GM19238 (cell line): ENCODE data around the gene PSEN1.

Experiments
- DNase-seq: peaks from one replicate; pipeline ENCODE4 v3.0.0; 2011; ENCODE audit warnings: low spot score; ENCODE audit not compliant: insufficient read length

PSEN1 gene

DNA sequence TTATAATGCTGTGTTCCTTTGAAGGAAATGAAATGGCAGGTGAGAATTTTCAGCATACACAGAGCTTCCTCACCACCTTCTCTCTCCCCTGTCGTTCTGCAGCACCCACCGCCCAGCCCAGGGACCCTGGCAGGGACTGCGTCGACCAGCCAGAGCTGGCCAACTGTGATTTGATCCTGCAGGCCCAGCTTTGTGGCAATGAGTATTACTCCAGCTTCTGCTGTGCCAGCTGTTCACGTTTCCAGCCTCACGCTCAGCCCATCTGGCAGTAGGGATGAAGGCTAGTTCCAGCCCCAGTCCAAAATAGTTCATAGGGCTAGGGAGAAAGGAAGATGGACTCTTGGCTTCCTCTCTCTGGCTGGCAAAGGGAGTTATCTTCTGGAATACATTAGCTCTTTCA is 136.1 kb downstream of the PSEN1 start:
- DNase-seq = no peak
